TTC549 (cell line): ENCODE measurements around the gene PHACTR3.

Source experiments
- FAIRE-seq: peaks from 2 replicates; lab custom pipeline; 2012; peaks lifted over from hg19 to GRCh38; lab: Jason Lieb, UNC

Gene PHACTR3

DNA sequence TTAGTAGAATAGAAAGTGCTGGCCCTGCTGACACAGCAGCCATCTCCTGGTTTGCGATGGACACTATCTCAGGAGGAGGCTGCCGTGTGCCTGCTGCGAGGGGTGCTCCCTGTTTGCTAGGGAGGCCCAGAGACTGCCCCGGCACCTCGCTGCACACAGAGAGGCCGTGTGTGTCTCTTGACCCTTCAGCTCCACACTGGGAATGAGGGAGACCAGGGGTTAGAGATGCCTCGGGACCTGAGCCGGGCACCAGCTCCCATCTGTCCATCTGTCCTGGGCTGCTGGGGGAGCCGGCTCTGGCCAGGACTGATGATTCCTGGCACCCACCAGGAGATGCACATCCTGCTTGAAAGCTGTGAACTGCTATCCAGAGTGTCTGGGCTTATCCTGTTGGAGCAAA, 18.2 kb downstream of the PHACTR3 start:
- no peak for FAIRE-seq

- FAIRE-seq, result no peak
These were observed 18.8 kb downstream of the PHACTR3 start for GRCh38 chr20:59623133-59623532.

DNA sequence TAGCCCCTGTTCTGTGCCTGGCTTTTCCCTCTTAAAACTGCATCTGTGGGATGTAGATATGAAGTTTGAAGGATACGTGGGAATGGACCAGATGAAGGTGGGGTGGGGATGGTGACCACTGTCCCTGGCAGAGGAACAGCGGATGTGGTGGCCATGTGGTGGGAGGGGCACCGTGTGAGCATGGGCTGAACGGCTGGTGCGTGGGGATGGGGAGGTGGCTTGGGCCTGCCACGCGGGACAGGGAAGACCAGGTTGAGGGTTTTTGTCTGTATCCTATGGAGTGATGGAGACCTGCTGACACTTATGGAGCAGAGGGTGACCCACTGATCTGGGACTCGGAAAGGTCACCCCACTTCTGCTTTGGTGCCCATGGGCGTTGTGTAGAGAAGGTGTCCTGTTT, 19.2 kb downstream of the PHACTR3 start:
- FAIRE-seq, result no peak

DNA sequence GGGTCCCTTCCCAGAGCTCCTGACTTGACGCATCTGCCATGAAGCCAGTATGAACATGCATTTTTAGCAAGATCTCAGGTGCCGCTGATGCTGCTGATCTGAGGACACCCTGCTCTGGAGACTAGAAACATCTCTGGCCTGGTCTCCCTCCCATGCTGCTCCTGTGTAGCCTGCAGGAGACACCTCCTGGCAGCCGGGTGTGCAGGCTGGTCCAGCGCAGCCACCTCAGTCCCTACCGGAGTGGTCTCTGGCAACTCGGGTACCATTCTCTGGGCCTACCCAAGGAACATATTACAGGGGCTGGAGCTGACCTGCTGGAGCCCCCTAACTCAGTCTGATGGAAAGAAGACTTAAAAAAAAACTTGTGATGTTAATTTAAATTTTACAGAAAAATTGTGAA, 20.1 kb downstream of the PHACTR3 start:
- FAIRE-seq, result no peak

- no peak for FAIRE-seq
These were observed 21.0 kb downstream of the PHACTR3 start for GRCh38 chr20:59625214-59625922.

GRCh38 chr20:59627298-59627697, 23.0 kb downstream of the PHACTR3 start:
- FAIRE-seq, result no peak

DNA sequence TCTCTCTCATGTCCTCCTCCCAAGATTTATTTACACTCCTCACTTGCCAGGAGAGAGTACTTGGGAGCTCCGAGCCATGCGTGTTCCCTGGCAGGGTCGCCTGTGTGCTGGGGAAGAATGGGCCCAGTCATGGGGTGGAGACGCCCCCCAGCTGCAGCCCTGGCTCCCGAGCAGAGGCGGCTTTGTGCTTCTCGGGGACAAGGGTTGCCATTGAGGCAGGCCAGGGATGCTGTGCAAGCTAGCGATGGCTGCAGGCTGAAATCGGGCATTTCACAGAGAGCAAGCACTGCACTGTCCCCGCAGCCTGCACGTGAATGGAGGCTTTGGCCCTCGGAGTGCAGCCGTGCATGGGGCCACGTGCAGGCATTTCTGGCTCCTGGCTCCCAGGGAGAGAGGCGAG, 23.8 kb downstream of the PHACTR3 start:
- no peak for FAIRE-seq

- FAIRE-seq, result no peak
These were observed 25.1 kb downstream of the PHACTR3 start for GRCh38 chr20:59629141-59630045.

DNA sequence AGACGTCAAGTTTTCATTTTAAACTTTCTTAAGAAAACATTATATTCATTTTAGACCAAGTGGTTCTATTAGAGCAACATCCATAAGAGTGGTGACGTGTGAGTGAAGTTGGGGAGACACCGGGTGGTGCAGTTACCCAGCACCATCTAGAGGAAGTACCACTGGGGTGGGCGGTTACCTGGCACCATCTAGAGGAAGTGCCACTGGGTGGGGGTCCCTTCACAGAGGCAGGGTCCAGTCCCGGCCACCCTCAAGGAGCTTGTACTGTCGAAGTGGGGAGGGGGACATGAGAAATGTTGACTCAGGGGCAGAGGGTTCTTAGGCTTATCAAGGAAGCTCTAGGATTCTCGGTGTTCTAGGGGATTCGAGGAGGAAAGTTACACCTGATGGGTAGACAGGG, 26.2 kb downstream of the PHACTR3 start:
- FAIRE-seq, result no peak

DNA sequence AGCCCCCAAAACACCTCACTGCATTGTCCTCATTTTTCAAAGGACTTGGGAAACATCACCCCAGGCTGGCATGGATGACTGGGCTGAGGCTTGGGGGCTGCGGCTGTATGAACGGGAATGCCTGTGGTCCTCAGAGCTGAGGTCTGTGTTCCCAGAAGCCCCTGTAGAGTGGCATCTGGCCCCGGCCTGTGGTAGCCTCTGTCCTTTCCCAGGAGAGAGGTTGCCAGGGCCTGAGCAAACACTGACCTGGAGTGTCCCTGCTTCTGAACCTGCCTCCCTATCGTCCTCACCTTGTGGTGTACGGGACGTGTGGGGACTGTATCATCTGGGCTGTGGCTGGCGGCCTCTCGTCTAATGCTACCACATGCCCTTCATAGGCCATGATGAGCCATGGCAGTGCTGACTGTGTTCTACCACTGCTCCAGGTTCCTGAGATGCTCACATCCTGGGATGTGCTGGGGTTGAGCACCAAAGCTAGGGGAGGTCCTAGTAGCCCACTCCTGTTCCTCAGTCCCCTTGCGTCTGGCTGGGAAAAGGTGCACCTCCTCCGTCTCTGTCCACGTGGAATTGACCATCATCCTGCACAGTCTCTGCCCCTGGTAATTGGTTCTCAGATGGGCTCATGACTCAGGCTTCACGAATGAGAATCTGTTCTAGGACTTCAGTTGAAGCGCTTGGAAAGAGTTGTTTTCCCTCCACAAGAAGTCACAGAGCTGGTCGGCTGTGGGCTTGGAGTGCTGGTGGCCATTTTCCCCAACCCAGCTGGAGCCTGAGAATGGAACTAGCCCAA, 27.6 kb downstream of the PHACTR3 start:
- no peak for FAIRE-seq

DNA sequence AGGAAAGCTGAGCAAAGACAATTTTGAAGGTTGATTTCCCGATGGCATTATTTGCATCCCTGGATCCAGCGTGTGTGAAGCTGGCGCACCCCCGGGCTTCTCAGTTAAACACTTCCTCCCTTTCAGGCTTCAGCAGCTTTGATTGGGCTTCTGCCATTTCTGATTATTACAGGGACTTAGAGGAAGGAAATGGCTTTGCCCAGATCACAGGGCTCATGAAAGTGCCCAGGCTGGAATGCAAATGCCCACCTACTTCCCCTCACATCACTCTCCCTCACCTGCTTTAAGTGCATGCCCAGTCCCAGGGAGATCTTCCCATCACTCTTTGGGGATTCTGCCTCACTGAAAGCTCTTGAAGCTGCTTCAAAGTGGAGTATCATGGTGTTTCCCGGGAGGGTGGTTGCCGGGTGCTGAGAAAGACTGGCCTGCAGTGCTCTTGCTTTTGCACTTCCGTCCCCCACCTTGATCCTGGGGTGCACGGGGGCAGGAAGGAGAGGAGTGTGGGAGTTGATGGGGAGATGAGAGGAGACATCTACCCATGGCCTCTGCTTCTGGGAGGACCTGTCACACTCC, 28.3 kb downstream of the PHACTR3 start:
- no peak for FAIRE-seq

GRCh38 chr20:59633656-59634251, 29.4 kb downstream of the PHACTR3 start:
- no peak for FAIRE-seq

- FAIRE-seq, result no peak
These were observed 30.2 kb downstream of the PHACTR3 start for GRCh38 chr20:59634435-59635005.

DNA sequence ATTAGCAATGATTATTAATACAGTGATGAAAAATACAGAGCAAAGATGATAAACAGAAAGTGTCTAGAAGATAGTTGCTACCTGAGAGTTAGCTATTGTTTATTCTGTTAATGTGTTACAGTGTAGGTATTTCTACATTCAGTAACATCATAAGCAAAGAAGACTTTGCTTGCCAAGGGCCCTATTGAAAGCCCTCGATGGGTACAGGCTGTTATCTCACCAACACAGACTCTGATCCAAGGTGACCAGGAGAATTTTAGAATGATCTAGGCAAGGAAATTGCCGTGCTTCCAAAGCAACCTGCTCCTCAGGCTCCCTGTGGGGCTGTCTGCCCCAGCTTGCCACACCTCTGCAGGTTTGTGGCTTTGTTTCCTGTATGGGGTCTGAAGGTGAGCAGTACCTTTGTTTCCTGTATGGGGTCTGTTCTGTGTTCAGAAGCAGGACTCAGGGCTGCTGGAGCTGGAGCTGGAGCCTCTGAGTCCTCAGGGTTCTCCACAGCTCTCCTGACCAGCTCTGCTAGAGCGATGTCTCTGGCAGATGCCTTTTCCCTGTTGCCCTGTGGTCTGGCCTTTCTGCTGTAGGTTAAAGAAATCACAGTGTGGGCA, 32.5 kb downstream of the PHACTR3 start:
- no peak for FAIRE-seq

DNA sequence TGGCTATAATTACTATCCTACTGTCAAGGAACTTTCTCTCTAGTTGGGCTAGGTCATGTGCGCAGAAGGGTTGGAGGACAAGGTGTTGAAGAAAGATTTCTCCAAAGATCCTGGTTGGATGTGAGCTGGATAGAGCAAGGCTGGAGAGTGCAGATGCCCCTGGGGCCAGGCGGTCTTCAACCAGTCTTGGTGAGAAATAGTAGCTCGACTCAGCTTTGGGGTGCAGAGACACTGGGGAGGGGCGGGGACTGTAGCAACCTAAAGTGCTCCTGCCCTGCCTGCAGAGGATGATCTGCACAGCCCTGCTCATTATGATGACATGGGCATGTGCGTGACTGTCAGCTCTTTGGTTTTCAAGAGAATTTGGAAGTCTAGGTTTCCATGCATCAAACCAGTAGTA, 35.9 kb downstream of the PHACTR3 start:
- no peak for FAIRE-seq

- FAIRE-seq, result no peak
These were observed 39.3 kb downstream of the PHACTR3 start for GRCh38 chr20:59643615-59644061.

GRCh38 chr20:59644371-59644939, 40.1 kb downstream of the PHACTR3 start:
- no peak for FAIRE-seq

DNA sequence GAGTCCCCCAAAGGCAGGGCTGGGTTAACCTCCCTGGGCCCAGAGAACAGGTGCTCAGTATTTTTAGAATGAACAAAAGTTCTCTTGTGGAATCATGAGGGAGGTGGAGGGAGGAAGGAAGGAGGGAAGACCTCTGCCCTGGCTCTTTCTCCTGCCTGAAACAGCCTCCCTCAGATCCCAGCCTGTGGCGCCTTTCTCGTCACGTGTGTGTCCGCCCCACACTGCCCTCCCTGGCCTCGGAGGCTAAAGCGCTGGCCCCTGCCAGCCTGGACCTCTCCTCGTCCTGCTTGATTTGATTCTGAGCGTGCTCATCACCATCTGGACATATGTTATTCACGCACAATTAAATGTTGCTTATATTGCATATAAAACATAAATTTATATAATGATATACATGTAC, 40.9 kb downstream of the PHACTR3 start:
- FAIRE-seq, result no peak

DNA sequence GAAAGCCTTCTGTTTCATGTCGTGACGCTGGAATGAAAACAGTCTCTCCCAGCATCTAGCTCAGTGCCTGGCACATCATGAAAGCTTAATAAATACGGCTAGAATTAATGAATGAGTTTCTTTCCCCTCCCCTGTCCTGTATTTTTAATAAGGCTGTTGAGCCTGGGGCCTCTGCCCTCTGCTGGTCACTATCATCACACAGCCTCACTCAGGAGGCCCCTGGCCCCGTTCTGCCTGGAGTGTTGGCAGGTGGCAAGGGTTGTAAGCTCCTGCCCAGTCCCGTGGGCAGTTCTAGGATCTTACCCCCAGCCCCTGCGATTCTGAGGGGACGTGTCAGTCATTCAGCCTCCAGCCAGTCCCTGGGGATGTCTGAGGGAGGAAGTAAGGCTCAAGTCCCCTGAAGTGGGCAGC, 41.4 kb downstream of the PHACTR3 start:
- FAIRE-seq, result no peak

DNA sequence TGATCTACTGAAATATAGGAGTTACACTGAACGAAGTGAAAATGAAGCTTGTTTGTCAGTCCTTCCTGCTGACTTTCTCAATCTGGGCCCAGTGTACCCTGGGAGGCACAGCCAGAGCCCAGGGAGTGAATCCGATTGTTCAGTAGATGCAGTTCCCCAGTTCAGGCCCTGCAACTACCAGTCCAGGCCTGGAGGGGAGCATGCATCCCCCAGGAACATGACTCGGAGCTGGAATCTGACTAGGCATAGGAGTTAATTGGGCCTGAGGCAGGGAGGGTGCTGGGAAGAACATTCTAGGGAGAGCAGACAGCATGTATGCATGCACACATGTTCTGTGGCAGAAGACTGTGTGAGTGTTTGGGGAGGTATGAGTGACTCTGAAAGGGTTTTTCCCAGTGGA, 42.1 kb downstream of the PHACTR3 start:
- FAIRE-seq, result no peak

- FAIRE-seq, result no peak
These were observed 42.9 kb downstream of the PHACTR3 start for GRCh38 chr20:59647271-59647670.
